ENCODE measurements around the gene PREX1.
A peak's percentile ranks its signal among the peaks of the same experiment; 100 is the strongest.
"Not testable (repeated sequence)": the region's sequence is repeated elsewhere in the genome, so short reads cannot be mapped to it uniquely, and the experiment has no call there.

Gene PREX1

GRCh38 chr20:48775545-48775944 lies 52.3 kb downstream of the PREX1 start:
- not testable (repeated sequence) for DNase-seq (ENCODE audit: low read depth)

GRCh38 chr20:48774696-48775095 lies 53.1 kb downstream of the PREX1 start:
- DNase-seq (ENCODE audit: low read depth) = no peak

GRCh38 chr20:48773837-48774418 lies 53.9 kb downstream of the PREX1 start:
- DNase-seq (ENCODE audit: low read depth) = no peak

GRCh38 chr20:48772183-48772976 lies 55.4 kb downstream of the PREX1 start:
- DNase-seq (ENCODE audit: low read depth) = no peak

- no peak for DNase-seq (ENCODE audit: low read depth)
These were observed 56.3 kb downstream of the PREX1 start for GRCh38 chr20:48771542-48771941.

- DNase-seq (ENCODE audit: low read depth) = no peak
These were observed 56.9 kb downstream of the PREX1 start for GRCh38 chr20:48770700-48771442.

- DNase-seq (ENCODE audit: low read depth) = no peak
These were observed 58.5 kb downstream of the PREX1 start for GRCh38 chr20:48769069-48769983.

GRCh38 chr20:48766961-48767960 lies 60.5 kb downstream of the PREX1 start:
- no peak for DNase-seq (ENCODE audit: low read depth)

- DNase-seq (ENCODE audit: low read depth) = no peak
These were observed 61.6 kb downstream of the PREX1 start for GRCh38 chr20:48766205-48766604.

GRCh38 chr20:48765359-48765758 lies 62.4 kb downstream of the PREX1 start:
- DNase-seq (ENCODE audit: low read depth) = no peak

GRCh38 chr20:48763216-48763914 lies 64.4 kb downstream of the PREX1 start:
- no peak for DNase-seq (ENCODE audit: low read depth)

- no peak for DNase-seq (ENCODE audit: low read depth)
These were observed 65.9 kb downstream of the PREX1 start for GRCh38 chr20:48761874-48762273.

- no peak for DNase-seq (ENCODE audit: low read depth)
These were observed 66.6 kb downstream of the PREX1 start for GRCh38 chr20:48761023-48761785.

GRCh38 chr20:48760403-48760983 lies 67.3 kb downstream of the PREX1 start:
- DNase-seq (ENCODE audit: low read depth) = peak; percentile 80

GRCh38 chr20:48759631-48760245 lies 68.1 kb downstream of the PREX1 start:
- DNase-seq (ENCODE audit: low read depth) = no peak

GRCh38 chr20:48758206-48758820 lies 69.5 kb downstream of the PREX1 start:
- no peak for DNase-seq (ENCODE audit: low read depth)

- DNase-seq (ENCODE audit: low read depth) = not testable (repeated sequence)
These were observed 71.0 kb downstream of the PREX1 start for GRCh38 chr20:48756774-48757173.

GRCh38 chr20:48754292-48754691 lies 73.5 kb downstream of the PREX1 start:
- DNase-seq (ENCODE audit: low read depth) = no peak

Measured in HS-5 (cell line).